8988T (cell line): ENCODE results near the gene TEX28.
"Not testable (repeated sequence)": the region's sequence is repeated elsewhere in the genome, so short reads cannot be mapped to it uniquely, and the experiment has no call there.

Experiments
- DNase-seq: peaks from one replicate; pipeline ENCODE4 v3.0.0; 2011

TEX28 gene

DNA sequence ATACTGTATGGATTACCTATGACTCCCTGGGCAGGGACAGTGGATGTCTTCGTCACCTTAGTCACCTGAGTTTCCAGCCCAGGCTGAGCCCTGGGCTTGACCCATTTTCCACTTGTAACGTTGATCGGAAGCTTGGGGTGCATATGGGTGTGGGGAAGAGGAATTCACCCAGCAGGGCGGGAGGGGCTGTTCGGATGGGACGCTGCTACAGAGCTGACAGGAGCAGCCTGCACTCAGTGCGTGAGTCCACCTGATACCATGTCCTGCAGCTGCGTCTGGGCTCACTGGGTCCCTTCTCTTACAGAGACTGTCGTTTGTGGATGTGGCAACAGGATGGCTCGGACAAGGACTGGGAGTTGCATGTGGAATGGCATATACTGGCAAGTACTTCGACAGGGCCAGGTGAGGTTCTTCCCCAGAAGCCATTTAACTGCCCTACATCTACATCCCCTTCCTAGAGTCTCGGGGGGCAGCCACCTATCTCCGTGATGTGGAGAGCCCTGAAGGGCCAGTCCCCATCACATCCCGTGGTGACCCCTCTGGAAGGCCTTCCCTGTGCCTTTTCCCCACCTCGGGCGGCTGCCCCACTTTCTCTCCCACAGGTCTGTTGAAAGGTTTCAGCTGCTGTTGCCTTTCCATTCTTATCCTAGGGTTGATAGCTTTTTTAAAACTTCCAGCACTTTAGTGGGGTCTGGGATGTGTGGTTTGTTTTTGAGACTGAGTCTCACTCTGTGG is 14.3 kb upstream of the TEX28 start:
- no peak for DNase-seq

DNA sequence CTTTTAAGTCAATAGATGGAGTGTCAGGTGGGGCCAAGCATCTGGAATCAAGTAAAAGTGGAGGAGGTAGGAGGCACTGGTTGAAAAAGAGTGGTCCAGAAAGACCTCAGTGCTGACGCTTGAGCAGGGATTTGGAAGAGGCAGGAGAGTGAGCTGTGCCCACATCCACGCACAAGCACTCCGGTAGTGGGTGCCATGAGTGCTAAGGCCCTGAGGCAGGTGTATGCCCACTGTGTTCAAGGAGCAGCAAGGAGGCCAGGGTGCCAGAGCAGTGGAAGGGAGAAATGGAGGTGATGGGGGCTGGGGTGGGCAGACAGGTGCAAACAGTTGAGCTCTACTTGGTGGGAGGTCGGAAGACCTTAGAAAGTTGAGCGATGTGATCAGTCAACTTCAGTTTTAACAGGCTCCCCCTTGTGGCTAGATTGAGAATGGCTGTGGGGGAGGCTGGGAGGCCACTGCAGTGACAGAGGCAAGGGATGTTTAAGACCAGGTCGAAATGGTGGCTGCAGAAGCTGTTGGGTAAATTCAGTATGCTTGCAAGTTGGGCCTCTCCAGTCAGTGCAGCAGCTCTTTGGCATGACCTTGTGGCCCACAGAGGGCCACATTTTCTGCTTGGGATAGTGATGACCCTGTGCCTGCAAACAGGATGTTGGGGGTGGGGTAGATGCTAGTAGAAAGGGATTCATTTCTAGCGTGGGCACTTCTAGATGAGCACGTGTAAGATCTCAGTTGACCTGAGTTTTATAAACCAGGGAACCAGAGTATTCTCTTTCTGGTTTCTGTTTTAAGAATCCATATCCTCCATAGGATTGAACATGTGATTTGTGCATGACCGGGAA is 13.4 kb upstream of the TEX28 start:
- peak; percentile 49 for DNase-seq

DNA sequence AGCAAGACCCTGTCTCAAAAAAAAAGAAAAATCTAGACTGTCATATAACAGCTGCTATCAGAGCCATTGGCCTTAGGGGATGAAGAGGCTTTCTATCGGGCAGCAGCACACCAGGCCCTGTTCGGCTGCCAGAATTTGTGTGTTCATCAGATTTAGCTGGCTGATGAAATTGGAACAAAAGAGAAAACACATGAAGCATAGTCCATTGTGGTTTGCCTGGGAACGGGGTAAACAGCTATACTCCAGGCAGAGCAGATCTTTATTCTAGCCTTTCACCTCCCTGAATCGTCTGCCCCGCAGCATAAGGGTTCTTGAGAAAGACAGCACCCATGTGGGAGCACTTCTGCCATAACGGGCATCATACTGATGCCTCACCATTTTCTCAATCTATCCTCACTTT is 12.3 kb upstream of the TEX28 start:
- DNase-seq, result no peak

DNA sequence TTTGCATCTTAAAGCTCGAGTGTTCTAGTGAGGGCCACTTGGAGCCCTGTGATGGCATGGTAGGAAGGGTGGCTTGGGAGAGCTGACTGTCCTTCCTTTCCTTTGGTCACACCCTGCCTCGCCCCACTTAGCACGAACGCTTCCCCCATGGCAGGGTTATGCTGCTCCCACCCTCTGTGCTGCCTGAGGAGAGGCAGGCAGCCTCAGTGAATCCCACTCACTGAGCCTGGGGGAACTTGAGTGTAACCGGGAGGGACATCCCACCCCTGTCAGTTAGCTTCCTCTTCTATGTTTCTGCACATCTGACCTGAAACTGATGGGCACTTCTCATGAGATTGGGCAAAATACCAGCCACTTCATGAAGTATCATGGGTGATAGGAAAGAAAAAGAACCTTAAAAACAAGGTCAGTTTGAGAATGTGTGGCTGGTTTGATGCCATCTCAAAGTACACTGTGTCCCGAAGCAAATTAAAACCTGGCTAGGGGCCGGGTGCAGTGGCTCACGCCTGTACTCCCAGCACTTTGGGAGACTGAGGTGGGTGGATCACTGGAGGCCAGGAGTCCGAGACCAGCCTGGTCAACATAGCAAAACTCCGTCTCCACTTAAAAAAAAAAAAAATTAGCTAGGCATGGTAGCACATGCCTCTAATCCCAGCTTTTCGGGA is 10.7 kb upstream of the TEX28 start:
- DNase-seq, result no peak

DNA sequence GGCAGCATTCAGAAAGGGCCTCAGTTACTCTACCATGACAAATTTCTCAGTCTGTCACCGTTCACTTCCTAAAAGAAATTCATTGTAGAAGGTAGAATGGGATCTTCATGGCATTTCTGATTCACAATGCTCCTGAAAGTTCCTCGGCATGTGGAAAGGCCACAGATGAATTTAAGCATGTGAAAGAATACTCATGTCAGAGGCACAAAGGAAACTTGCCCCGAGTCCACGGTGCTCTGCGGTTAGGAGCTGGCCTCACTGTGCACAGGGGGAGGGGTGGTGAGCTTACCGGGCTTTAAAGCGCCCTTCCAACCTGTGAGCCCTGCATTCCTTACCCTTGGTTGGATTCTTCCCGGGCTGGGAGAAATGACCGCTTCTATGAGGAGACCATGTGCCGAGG is 9.9 kb upstream of the TEX28 start:
- DNase-seq, result no peak

DNA sequence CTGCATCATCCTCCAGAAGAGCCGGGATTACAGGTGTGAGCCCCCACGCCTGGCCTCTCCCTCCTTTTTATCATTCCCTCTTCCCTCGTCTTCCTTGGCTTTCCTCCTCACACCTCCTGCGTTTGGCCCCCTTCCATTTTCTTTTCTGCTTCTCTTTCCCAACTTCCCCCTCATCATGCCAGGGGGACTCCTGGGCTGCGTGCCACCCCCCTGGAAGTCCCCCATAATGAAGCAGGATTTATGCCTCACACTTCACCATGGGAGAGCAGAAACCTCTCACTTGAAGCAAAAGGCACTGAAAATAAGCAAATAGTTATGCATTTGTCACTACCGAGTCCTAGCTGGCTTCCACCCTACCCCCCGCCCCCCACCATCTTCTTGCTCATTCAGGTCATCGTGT is 8.6 kb upstream of the TEX28 start:
- DNase-seq, result no peak

DNA sequence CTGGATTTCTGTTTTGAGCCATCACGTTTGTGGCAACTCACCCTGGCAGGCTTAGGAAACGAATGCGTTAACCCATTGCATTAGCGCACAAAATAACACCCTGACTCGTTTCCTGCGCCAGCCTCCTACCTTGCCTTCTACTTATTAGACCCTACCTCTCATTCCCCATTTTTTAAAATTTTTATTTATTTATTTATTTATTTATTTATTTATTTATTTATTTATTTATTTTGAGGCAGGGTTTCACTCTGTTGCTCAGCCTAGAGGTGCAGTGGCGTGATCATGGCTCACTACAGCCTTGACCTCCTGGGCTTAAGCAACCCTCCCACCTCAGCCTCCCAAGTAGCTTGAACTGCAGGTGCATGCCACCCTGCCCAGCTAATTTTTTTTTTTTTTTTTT is 8.1 kb upstream of the TEX28 start:
- not testable (repeated sequence) for DNase-seq

DNA sequence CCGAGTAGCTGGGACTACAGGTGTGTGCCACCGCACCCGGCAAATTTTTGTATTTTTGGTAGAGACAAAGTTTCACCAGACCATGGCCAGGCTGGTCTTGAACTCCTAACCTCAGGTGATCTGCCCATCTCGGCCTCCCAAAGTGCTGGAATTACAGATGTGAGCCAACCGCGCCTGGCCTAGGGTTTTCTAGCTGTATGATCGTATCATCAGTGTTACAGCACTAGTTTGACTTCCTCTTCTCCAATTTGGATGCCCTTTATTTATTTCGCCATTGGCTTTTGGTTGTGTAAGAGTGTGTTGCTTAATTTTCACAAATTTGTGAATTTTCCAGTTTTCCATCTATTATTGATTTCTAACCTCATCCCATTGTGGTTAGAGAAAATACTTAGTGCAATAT is 5.9 kb upstream of the TEX28 start:
- no peak for DNase-seq

DNA sequence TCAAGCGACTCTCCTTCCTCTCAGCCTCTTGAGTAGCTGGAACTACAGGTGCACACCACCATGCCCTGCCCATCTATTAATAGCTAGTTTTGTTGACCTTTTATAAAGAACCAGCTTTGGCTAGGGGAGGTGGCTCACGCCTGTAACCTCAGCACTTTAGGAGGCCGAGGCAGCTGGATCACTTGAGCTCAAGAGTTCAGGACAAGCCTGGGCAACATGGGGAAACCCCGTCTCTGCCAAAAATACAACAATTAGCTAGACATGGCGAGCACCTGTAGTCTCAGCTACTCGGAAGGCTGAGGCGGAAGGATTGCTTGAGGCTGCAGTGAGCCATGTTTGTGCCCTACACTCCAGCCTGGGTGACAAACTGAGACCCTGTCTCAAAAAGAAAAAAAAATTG is 3.4 kb upstream of the TEX28 start:
- no peak for DNase-seq

DNA sequence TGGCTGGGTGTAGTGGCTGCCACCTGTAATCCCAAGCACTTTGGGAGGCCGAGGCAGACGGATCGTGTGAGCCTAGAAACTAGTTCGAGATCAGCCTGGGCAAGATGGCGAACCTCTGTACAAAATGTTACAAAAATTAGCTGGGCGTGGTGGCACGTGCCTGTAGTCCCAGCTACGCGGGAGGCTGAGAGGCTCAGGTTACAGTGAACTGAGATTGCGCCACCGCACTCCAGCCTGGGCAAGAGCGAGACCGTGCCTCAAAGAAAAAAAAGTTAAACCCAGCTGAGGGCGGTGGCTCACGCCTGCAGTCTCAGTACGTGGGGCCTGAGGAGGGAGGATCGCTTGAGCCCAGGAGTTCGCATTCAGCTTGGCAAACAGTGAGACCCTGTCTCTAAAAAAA is 1.8 kb upstream of the TEX28 start:
- DNase-seq, result no peak

DNA sequence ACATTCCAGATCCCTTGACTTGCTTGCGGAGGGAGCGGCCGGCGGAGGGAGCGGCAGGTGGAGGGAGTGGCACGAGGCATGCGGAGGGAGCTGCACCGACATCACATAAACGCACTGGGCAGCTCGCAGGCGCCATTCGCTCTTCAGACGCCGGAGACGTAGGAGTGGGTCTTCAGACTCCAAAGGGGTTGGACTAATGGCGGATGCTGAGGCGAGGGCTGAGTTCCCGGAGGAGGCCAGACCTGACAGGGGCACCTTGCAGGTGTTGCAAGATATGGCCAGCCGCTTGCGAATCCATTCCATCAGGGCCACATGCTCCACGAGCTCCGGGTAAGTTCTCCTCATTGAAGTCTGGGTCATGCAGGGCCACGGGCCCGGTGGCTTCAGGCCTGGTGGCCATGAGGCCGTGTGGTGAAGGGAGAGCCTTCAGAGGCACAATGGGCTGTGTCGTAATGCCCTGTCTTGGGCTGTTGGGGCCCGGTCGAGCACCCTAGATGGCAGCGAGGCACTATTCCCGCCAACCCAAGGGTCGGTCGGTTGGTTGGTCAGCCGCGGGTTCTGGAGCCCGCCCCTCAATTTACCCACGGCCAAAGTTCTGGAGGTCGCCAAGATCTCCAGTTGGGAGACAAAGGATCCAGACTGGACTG is 863 bp upstream of the TEX28 start, which contains the start of gene TKTL1:
TKTL1 (plus strand) TSS at position 132 of the 647 bp plus-strand sequence; CDS start at position 197, 65 bp downstream.
- DNase-seq, result no peak

DNA sequence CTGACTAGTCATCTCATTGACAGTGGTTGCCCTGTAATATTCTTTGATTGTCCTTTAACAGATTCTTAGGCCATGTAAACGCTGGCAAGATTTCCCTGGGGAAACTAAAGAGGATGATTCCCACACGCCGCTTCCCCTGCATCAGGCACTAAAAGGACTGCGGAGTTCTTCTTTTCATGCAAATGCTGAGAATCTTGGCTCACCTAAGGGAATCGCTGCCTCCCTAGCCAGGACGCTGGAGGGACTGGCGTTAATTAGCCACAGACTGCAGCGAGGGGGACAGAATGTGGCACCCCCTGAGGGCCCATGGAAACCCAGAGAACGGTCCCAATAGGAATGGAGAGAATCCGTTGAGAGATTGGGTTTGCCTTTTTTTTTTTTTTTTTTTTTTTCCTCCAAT is 8.5 kb downstream of the TEX28 start:
- not testable (repeated sequence) for DNase-seq

DNA sequence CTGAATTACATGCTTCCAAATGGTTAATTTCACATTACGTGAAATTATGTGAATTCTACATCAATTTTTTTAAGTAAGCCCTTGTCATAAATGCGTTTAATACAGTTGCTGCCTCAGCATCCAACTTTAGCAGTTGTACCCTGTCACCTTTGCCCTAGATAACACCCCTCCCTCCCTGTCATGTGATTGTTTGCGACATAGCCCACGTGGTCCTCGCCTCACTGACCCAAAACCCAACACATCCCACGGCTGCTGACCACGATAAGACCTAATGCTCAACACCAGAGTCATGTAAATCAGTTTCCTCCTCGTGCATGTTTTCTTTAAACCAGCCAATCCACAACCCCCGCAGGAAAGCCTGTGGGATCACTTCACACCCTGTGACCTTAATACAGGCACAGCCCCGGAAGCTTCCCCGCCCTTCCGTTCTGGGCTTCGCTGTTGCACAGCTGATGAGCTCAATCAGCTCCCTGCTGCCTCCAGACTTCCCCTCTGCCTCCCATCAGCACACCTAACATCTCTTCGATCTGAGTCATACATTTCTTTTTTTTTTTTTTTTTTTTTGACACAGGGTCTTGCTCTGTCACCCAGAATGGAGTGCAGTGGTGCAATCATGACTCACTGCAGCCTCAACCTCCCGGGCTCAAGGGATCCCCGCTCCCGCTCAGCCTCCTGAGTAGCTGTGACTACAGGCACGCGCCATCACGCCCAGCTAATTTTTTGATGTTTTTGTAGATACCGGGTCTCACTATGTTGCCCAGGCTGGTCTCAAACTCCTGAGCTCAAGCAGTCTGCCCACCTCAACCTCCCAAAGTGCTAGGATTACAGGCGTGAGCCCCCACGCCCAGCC is 10.2 kb downstream of the TEX28 start:
- DNase-seq, result not testable (repeated sequence)

DNA sequence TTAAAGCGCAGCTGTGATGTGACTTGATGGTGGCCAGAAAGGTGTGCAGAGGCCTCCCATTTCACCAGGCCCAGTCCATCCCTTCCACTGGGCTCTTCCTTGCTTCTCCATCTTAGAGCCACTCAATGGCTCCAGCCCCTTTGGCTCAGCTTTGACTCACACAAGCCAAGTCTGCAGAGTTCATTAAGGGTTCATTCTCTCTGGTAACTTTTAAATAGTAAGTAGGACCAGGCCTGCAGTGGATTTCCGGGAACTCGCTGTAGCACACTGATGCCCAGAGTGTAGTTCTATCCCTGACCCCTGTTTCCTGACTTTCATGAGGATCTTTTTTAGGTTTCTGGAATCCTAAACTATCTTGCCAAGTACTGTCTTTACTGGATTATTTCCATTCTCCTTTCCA is 25.7 kb downstream of the TEX28 start:
- not testable (repeated sequence) for DNase-seq

DNA sequence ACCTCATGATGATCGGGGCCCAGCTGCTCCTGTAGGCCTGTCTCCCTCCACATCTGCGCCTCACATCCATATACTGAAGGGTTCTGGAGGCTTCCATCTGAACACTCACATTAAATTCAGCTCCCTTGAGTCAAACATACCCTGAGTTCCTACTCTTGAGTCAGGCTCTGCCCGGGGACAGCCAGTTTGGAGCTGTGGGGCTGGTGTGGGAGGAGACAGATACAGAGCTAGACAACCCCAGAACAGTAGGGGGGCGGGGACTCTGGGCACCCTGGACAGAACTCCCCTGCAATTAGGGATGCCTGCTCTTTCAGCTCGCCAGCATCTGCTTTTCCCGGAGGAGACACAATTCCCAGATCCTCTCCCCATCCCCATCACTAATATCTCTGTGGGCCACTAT is 31.9 kb downstream of the TEX28 start:
- not testable (repeated sequence) for DNase-seq

DNA sequence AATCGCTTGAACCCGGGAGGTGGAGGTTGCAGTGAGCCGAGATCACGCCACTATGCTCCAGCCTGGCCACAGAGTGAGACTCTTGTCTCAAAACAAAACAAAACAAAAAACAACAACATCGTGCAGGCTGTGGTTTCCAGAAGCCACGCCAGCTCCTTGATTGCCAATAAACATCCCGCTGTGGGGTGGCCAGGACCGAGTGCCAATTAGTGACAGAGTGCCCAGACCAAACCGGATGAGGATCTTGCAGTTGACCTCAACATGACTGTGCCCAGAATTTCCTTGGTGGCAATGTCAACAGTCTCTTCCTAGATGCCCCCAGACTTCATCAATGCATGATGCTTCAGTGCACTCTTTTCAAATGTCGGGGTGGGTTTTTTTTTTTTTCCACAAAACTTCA is 36.2 kb downstream of the TEX28 start:
- not testable (repeated sequence) for DNase-seq

DNA sequence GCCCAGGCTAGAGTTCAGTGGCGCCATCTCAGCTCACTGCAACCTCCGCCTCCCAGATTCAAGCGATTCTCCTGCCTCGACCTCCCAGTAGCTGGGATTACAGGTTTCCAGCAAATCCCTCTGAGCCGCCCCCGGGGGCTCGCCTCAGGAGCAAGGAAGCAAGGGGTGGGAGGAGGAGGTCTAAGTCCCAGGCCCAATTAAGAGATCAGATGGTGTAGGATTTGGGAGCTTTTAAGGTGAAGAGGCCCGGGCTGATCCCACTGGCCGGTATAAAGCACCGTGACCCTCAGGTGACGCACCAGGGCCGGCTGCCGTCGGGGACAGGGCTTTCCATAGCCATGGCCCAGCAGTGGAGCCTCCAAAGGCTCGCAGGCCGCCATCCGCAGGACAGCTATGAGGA is 37.6 kb downstream of the TEX28 start, which contains the start of gene OPN1MW3:
OPN1MW3 (plus strand) TSS at position 301 of the 400 bp plus-strand sequence; CDS start at position 339, 38 bp downstream.
- DNase-seq, result not testable (repeated sequence)

DNA sequence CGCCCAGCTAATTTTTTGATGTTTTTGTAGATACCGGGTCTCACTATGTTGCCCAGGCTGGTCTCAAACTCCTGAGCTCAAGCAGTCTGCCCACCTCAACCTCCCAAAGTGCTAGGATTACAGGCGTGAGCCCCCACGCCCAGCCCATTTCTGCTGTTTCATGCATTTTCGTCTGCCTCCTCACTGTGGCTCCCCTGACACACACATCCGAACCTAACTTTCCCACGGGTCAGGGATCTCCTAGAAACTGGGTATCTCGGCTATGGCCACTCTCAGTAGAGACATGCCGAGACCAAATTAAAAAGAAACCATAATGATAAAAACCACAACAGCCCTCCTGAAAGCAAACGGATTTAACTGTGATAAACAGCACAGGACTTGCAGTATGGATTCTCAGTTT is 46.8 kb downstream of the TEX28 start:
- not testable (repeated sequence) for DNase-seq

DNA sequence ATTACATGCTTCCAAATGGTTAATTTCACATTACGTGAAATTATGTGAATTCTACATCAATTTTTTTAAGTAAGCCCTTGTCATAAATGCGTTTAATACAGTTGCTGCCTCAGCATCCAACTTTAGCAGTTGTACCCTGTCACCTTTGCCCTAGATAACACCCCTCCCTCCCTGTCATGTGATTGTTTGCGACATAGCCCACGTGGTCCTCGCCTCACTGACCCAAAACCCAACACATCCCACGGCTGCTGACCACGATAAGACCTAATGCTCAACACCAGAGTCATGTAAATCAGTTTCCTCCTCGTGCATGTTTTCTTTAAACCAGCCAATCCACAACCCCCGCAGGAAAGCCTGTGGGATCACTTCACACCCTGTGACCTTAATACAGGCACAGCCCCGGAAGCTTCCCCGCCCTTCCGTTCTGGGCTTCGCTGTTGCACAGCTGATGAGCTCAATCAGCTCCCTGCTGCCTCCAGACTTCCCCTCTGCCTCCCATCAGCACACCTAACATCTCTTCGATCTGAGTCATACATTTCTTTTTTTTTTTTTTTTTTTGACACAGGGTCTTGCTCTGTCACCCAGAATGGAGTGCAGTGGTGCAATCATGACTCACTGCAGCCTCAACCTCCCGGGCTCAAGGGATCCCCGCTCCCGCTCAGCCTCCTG is 47.4 kb downstream of the TEX28 start:
- DNase-seq, result not testable (repeated sequence)

DNA sequence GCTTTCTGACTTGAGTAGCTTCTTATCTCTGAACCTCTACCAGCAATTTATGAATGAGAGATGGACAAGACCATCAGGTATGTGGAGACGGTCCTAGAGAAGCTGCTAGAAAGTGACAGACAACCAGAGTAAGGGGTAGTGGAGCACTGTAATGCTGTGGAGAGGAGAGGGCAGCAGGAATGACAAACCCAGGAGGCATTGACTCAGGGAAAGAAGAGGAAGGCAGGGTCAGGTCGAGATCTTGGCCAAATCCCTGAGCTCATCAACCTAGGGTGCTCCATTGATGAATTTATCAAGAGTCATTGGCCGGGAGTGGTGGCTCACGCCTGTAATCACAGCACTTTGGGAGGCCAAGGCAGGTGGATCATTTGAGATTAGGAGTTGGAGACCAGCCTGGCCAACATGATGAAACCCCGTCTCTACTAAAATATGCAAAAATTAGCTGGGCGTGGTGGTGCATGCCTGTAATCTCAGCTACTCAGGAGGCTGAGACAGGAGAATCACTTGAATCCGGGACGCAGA is 54.9 kb downstream of the TEX28 start:
- DNase-seq, result not testable (repeated sequence)

DNA sequence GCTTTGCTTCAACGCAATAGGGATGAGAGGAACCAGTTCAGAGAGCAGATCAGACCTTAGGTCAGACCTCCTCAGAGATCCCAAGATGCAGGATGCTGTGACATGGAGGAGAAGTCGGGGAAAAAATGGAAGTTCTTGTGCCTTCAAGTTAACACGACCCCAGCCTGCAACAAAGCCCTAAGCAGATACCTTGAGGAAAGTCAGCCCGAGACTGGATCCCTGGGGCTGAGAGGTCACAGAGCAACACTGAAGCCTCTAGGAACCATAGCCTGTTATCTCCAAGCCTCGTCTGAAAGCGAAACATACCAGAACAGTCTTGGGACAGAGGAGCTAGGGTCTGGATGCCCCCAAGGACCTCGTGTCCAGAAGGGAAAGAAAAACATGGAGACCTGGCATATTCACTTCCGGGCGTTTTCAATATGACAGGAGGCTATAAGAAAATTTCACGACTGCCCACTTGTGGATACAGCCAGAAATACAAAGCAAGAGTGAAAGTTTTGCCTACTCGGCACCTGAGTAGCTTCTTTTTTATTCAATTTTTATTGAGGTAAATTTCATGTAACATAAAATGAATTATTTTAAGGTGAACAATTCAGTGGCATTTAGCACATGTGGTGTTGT is 55.9 kb downstream of the TEX28 start:
- not testable (repeated sequence) for DNase-seq
